Ascending aorta (tissue), 2 donors: ENCODE measurements around the gene KIAA0930. TPM values are rescaled to one million over a fixed set of nuclear protein-coding genes. Genes with fewer than 3 reads are reported as not detected.

ENCODE experiments used
- DNase-seq, 2 donors: peaks; one replicate each; pipeline ENCODE4 v3.0.0-alpha.2; 2019; ENCODE audit warnings: low spot score in 2 of 2
- H3K27ac ChIP-seq, 2 donors: fragments of 200-600 bp; sonication (generic); one replicate each; pipeline ENCODE4 v1.5.1; 2016 to 2017; ENCODE audit warnings: mild to moderate bottlenecking in 1 of 2
- H3K27me3 ChIP-seq: fragments of 200-600 bp; sonication (generic); one replicate; pipeline ENCODE4 v1.5.1; 2017
- H3K36me3 ChIP-seq, 2 donors: fragments of 200-600 bp; sonication (generic); one replicate each; pipeline ENCODE4 v1.5.1; 2016
- H3K4me1 ChIP-seq, 2 donors: fragments of 200-600 bp; sonication (generic); one replicate each; pipeline ENCODE4 v1.5.1; 2016 to 2017; ENCODE audit warnings: mild to moderate bottlenecking in 1 of 2
- H3K4me3 ChIP-seq, 2 donors: fragments of 200-600 bp; sonication (generic); one replicate each; pipeline ENCODE4 v1.5.1; 2016 to 2017; ENCODE audit warnings: mild to moderate bottlenecking in 1 of 2
- H3K9me3 ChIP-seq, 2 donors: fragments of 200-600 bp; sonication (generic); one replicate each; pipeline ENCODE4 v1.5.1; 2016
- intact Hi-C: fragments of 100-400 bp; cut with DNase I; formaldehyde crosslinking; loops from one replicate; pipeline ENCODE4 v1.15.1; 2023
- total RNA-seq: library from RNA; depleted of rRNA; stranded (reverse); fragments of >200 nt; gene quantifications from one replicate; pipeline ENCODE4 v1.1.0, GENCODE V29; 2016
- TF ChIP-seq, protein P1 (sequence below), 3 experiments: fragments of 200-600 bp in 2 of 3; fragments of 450-650 bp in 1 of 3; sonication (generic) in 2 of 3; IDR thresholded peaks; one replicate each; pipeline ENCODE4 v1.5.1; 2016 to 2019; ENCODE audit warnings: antibody characterized with exemption in 3 of 3, mild to moderate bottlenecking in 1 of 3, moderate library complexity in 1 of 3

The KIAA0930 gene
- total RNA-seq, 1 donor from 2014 or later, result 60.0 TPM

DNA sequence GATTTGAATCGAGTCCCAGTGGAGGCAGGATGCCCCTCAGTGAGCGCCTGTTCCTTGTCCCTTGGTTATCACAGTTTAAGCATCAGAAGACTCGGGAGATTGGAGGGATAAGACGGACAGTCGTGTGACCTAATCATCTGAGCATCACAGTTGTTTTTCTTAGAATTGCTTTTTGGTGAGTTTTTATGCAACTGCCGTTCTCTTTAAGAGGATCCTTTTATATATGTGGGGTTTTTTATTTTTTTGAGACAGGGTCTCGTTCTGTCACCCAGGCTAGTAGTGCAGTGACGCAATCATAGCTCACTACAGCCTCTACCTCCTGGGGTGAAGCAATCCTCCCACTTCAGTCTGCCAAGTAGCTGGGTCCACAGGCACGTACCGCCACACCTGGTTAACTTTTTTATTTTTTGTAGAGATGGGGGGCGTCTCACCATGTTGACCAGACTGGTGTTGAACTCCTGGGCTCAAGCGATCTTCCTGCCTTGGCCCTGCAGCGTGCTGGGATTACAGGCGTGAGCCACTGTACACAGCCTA lies 60.5 kb downstream of the KIAA0930 start:
- peaks cover 58 to 74% of the 10 kb centered on the region in 2 donors for H3K36me3 ChIP-seq
- TF ChIP-seq, protein P1, sequence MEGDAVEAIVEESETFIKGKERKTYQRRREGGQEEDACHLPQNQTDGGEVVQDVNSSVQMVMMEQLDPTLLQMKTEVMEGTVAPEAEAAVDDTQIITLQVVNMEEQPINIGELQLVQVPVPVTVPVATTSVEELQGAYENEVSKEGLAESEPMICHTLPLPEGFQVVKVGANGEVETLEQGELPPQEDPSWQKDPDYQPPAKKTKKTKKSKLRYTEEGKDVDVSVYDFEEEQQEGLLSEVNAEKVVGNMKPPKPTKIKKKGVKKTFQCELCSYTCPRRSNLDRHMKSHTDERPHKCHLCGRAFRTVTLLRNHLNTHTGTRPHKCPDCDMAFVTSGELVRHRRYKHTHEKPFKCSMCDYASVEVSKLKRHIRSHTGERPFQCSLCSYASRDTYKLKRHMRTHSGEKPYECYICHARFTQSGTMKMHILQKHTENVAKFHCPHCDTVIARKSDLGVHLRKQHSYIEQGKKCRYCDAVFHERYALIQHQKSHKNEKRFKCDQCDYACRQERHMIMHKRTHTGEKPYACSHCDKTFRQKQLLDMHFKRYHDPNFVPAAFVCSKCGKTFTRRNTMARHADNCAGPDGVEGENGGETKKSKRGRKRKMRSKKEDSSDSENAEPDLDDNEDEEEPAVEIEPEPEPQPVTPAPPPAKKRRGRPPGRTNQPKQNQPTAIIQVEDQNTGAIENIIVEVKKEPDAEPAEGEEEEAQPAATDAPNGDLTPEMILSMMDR (IDR thresholded peaks at IDR 0.05), result no peak

DNA sequence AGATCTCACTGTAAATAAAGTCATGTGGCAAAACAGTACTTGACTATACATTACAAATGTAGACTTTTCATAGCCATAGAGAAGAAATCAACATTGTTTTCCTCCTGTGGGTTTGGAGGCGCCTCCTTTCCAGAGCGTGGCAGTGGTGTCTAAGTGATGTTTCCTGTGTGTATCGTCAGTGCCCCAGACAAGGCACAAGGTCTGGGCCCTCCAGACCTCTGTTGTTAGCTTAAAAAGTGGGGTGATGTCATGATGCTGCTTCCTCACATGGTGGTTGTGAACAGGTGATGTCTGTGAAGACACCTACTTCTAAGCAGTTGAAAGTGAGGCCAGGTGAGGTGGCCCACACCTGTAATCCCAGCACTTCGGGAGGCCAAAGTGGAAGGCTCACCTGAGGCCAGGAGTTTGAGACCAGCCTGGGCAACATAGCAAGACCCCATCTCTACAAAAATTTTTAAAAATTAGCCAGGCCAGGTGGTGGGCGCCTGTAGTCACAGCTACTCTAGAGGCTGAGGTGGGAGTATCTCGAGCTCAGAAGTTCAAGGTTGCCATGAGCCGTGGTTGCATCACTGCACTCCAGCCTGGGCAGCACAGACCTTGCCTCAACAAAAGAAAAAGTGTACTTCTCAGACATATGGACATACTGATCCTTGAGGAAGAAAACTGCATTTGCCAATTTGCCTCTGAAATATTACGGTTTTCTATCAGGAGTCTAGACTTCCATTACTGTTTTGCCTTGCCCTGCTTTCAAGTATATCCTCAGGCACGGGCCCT lies 61.2 kb downstream of the KIAA0930 start:
- H3K27me3 ChIP-seq, result no peaks in the 10 kb centered on the region
- H3K9me3 ChIP-seq, result no peaks in the 10 kb centered on the region
- DNase-seq, result no peak
- H3K4me1 ChIP-seq, result no peaks in the 10 kb centered on the region
- peaks cover 52 to 72% of the 10 kb centered on the region in 2 donors for H3K36me3 ChIP-seq
- intact Hi-C loops, result no loop called here
- no peak overlapping the region for H3K27ac ChIP-seq
- no peak overlapping the region for H3K4me3 ChIP-seq
- TF ChIP-seq, protein P1 (IDR thresholded peaks at IDR 0.05), result no peak

More for the DNA sequence above, 60.5 kb downstream of the KIAA0930 start:
- no peak for DNase-seq
- no peak overlapping the region for H3K27ac ChIP-seq
- intact Hi-C loops, result no loop called here
- no peaks in the 10 kb centered on the region for H3K4me1 ChIP-seq
- no peaks in the 10 kb centered on the region for H3K27me3 ChIP-seq
- H3K4me3 ChIP-seq, result no peak overlapping the region
- H3K9me3 ChIP-seq, result no peaks in the 10 kb centered on the region

DNA sequence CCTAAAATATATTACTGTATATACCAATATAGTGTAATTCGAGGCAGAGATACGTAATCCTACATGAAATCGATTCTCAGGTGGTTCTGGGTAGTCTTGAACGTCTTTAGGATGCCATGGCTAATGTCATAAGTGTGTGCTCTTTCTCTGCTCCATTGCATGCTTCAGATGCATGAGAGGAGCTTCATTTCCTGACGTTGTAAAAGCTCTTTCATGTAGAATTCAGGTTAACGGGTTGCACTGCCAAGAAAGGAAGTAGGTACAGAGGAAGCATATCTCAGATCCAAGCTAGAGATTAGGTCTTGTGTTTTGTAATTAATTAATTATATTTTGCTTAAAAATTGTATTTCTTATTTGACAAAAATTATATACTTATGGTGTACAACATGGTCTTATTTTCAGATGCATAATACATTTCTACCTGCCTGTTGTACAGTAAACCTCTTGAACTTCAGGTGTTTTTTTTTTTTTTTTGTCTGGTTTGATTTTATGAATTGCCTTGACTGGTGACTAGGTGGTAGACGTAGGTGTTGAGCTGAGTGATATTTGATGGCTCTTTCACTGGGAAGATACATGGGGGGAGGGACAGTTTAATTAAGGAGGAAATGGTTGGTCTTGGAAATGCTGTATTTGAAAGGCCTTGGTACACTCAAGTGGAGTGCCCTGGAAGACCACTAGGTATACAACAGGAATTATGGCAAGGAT lies 67.7 kb downstream of the KIAA0930 start:
- Histone ChIP-seq H3K27me3 (no peaks in the 10 kb centered on the region), H3K36me3 (peaks cover 72 to 82% of the 10 kb centered on the region in 2 donors), H3K4me1 (no peaks in the 10 kb centered on the region), H3K27ac (no peak overlapping the region), H3K9me3 (no peaks in the 10 kb centered on the region), H3K4me3 (no peak overlapping the region)
- TF ChIP-seq, protein P1 (IDR thresholded peaks at IDR 0.05), result no peak
- DNase-seq, result no peak
- intact Hi-C loops, result no loop called here

DNA sequence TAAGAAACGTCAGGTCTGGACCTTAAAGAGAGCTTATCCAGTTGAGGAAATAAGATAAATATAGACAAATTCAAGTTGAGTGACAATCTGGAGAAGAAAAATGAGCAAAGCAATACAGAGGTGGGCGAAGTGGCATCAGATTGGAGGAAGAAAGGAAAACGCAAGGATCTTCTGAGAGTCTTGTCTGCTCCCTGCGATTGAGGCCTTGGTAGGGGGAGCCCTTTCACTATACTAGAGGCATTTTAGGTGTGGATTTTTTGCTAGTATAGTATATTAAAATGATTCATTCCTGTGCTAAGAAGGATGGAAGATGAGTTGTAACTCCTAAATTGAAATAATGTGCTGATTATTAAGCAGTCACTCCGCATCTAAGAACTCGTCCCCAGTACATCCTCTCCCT lies 68.9 kb downstream of the KIAA0930 start:
- no peak for DNase-seq
- H3K4me1 ChIP-seq, result no peaks in the 10 kb centered on the region
- H3K4me3 ChIP-seq, result no peak overlapping the region
- no peaks in the 10 kb centered on the region for H3K27me3 ChIP-seq
- peaks cover 60 to 74% of the 10 kb centered on the region in 2 donors for H3K36me3 ChIP-seq
- TF ChIP-seq, protein P1 (IDR thresholded peaks at IDR 0.05), result no peak
- H3K27ac ChIP-seq, result no peak overlapping the region
- no peaks in the 10 kb centered on the region for H3K9me3 ChIP-seq
- intact Hi-C loops, result no loop called here

DNA sequence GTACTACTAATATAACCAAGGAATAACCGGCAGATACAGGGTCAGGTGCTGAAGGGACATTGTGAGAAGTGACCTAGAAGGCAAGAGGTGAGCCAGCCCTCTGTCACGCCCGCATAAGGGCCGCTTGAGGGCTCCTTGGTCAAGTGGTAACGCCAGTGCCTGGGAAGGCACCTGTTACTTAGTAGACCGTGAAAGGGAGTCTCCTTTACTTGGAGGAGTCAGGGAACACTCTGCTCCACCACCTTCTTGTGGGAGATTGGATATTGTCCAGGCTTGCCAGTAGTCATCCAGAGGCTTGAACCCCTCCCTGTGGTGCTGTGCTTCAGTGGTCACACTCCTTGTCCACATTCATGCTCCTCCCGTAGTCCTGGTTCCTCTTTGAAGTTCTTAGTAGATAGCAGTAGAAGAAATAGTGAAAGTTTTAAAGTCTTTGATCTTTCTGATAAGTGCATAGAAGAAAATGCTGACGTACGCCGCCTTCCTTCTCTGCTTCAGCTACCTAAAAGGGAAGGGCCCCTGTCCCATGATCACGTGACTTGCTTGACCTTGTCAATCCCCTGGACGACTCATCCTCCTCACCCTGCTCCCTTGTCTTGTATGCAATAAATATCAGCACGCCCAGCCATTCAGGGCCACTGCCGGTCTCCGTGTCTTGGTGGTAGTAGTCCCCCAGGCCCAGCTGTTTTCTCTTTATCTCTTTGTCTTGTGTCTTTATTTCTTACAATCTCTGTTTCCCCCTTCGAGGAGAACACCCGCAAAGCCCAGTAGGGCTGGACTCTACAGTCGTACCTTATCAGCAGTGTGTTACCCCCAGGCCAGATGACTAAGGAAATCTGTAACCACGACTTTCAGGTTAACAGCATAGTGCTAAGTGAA lies 70.9 kb downstream of the KIAA0930 start:
- peaks cover 49 to 60% of the 10 kb centered on the region in 2 donors for H3K36me3 ChIP-seq
- H3K27me3 ChIP-seq, result no peaks in the 10 kb centered on the region
- peaks cover 0 to 11% of the 10 kb centered on the region in 2 donors for H3K4me1 ChIP-seq
- H3K9me3 ChIP-seq, result no peaks in the 10 kb centered on the region
- DNase-seq, result no peak
- TF ChIP-seq, protein P1 (IDR thresholded peaks at IDR 0.05), result no peak
- H3K27ac ChIP-seq, result no peak overlapping the region
- H3K4me3 ChIP-seq, result no peak overlapping the region
- intact Hi-C loops, result loop anchor here (10.0 kb wide), 3 partner anchors 385 to 1355 kb away; partner anchors contain the start of genes EFCAB6 and RTL6
